KMS-11 (cell line): Measurements from ENCODE around the gene FADD.

Source experiments
- H2AFZ ChIP-seq: fragments of 200-600 bp; sonication (generic); 2 replicates; pipeline ENCODE4 v1.6.1; 2016; ENCODE audit warnings: antibody characterized with exemption, mixed run types, low read depth
- H3K27ac ChIP-seq: fragments of 200-600 bp; sonication (generic); 2 replicates; pipeline ENCODE4 v1.6.1; 2016; ENCODE audit warnings: mild to moderate bottlenecking, mixed run types
- H3K27me3 ChIP-seq: fragments of 200-600 bp; sonication (generic); 2 replicates; pipeline ENCODE4 v1.6.1; 2017; ENCODE audit warnings: mild to moderate bottlenecking, low read depth, mixed run types, moderate library complexity; ENCODE audit not compliant: insufficient read depth
- H3K36me3 ChIP-seq: fragments of 200-600 bp; sonication (generic); 2 replicates; pipeline ENCODE4 v1.6.1; 2017; ENCODE audit warnings: mild to moderate bottlenecking, mixed run types; ENCODE audit not compliant: insufficient read depth
- H3K4me1 ChIP-seq: fragments of 200-600 bp; sonication (generic); 2 replicates; pipeline ENCODE4 v1.6.1; 2016; ENCODE audit warnings: mild to moderate bottlenecking, low read depth, mixed run types; ENCODE audit not compliant: poor library complexity, severe bottlenecking
- H3K4me2 ChIP-seq: fragments of 200-600 bp; sonication (generic); 2 replicates; pipeline ENCODE4 v1.7.0; 2016; ENCODE audit warnings: mild to moderate bottlenecking, mixed run types
- H3K4me3 ChIP-seq: fragments of 200-600 bp; sonication (generic); IDR thresholded peaks from 2 replicates; pipeline ENCODE4 v1.6.1; 2017; ENCODE audit warnings: low read depth, low read length, mixed read lengths; ENCODE audit not compliant: insufficient read depth
- H3K79me2 ChIP-seq: fragments of 200-600 bp; sonication (generic); 2 replicates; pipeline ENCODE4 v1.6.1; 2016; ENCODE audit warnings: low read depth, mixed run types; ENCODE audit not compliant: insufficient read depth
- H3K9ac ChIP-seq: fragments of 200-600 bp; sonication (generic); 2 replicates; pipeline ENCODE4 v1.6.1; 2016; ENCODE audit warnings: mild to moderate bottlenecking, mixed run types
- H4K20me1 ChIP-seq: fragments of 200-600 bp; sonication (generic); 2 replicates; pipeline ENCODE4 v1.6.1; 2016; ENCODE audit warnings: mild to moderate bottlenecking, mixed run types; ENCODE audit not compliant: insufficient read depth
- TF ChIP-seq, protein P1 (sequence below): fragments of 200-600 bp; sonication (generic); conservative IDR thresholded peaks from 2 replicates; pipeline ENCODE4 v1.6.1; 2017; ENCODE audit warnings: low read depth, mild to moderate bottlenecking, antibody characterized with exemption, low read length, moderate library complexity, mixed read lengths

The FADD gene

DNA sequence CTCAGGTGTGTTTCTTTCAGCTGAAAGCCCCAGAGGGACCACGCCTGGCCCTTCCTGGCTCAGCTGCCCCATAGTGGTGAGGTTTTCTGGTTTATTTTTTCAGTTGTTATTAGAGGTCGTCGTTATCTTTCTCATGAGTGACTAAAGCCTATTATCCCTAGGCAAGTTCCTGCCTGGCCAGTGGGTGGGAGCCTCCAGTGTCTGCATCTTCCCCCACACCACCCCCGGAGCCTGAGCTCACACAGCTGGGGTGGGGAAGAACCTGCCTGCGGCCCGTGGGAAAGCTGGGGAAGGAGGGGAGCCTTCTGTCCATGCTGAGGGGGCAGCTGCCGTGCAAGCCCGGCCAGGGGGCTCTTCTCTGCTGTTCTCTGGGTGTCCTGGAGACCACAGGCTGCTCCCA, 43.1 kb downstream of the FADD start:
- TF ChIP-seq, protein P1, sequence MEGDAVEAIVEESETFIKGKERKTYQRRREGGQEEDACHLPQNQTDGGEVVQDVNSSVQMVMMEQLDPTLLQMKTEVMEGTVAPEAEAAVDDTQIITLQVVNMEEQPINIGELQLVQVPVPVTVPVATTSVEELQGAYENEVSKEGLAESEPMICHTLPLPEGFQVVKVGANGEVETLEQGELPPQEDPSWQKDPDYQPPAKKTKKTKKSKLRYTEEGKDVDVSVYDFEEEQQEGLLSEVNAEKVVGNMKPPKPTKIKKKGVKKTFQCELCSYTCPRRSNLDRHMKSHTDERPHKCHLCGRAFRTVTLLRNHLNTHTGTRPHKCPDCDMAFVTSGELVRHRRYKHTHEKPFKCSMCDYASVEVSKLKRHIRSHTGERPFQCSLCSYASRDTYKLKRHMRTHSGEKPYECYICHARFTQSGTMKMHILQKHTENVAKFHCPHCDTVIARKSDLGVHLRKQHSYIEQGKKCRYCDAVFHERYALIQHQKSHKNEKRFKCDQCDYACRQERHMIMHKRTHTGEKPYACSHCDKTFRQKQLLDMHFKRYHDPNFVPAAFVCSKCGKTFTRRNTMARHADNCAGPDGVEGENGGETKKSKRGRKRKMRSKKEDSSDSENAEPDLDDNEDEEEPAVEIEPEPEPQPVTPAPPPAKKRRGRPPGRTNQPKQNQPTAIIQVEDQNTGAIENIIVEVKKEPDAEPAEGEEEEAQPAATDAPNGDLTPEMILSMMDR, result no peak
- Histone ChIP-seq H3K4me1 (no peaks in the 10 kb centered on the region), H4K20me1 (no peaks in the 10 kb centered on the region)

DNA sequence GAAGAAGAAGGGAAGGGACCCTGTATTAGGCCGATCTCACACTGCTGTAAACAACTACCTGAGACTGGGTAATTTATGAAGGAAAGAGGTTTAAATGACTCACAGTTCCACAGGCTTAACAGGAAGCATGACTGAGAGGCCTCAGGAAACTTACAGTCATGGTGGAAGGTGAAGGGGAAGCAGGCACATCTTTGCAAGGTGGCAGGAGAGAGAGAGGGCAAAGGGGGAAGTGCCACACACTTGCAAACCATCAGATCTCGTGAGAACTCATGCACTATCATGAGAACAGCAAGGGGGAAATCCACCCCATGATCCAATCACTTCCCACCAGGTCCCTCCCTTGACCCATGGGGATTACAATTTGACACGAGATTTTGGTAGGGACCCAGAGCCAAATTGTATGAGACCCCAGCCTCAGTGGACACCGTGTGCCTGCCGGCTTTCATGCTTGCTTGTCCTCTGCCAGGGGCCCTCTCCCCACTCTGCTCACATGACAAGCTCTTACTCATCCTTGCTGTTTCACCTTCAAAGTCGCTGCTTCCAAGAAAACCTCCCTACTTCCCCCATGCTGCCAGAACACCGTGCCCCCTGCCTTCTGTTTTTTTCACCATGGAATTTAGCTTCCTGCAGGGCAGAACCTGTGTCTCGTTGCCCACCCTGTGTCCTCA, 44.1 kb downstream of the FADD start:
- Histone ChIP-seq H3K27ac (no peak overlapping the region), H3K4me1 (no peaks in the 10 kb centered on the region), H3K9ac (no peak overlapping the region), H3K27me3 (no peaks in the 10 kb centered on the region; the same call in 1 of the 2 replicates), H3K4me2 (no peak overlapping the region), H3K79me2 (no peaks in the 10 kb centered on the region), H3K36me3 (no peaks in the 10 kb centered on the region), H2AFZ (no peak overlapping the region), H3K4me3 (no peak overlapping the region), H4K20me1 (no peaks in the 10 kb centered on the region)
- TF ChIP-seq, protein P1, result no peak

More for the DNA sequence above, 43.1 kb downstream of the FADD start:
- H3K27me3 ChIP-seq, result no peaks in the 10 kb centered on the region; the same call in 1 of the 2 replicates
- H3K27ac ChIP-seq, result no peak overlapping the region
- no peak overlapping the region for H2AFZ ChIP-seq
- H3K4me3 ChIP-seq, result no peak overlapping the region
- no peak overlapping the region for H3K4me2 ChIP-seq
- no peak overlapping the region for H3K9ac ChIP-seq
- H3K79me2 ChIP-seq, result no peaks in the 10 kb centered on the region
- no peaks in the 10 kb centered on the region for H3K36me3 ChIP-seq

DNA sequence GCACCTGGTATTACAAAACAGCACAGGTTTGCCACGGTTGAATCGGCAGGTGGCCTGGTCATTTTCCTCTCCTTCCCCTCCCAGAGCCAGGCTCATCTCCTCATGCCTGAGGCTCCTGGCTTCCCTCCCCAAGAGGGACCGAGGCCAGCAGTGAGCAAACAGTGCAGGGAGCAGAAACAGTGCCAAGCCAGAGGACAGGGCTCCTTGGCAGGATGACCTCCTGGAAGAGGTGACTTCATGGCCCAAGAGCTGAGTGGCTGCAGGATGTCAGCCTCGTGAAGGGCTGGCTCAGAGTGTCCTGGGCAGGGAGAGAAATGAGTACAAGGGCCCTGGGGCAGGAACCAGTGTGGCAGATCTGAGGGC, 44.6 kb downstream of the FADD start:
- no peak overlapping the region for H3K4me2 ChIP-seq
- no peak overlapping the region for H3K27ac ChIP-seq
- no peaks in the 10 kb centered on the region for H3K36me3 ChIP-seq
- H3K79me2 ChIP-seq, result no peaks in the 10 kb centered on the region
- H3K27me3 ChIP-seq, result no peaks in the 10 kb centered on the region; the same call in 1 of the 2 replicates
- H3K4me3 ChIP-seq, result no peak overlapping the region
- no peak overlapping the region for H2AFZ ChIP-seq
- TF ChIP-seq, protein P1, result no peak
- no peaks in the 10 kb centered on the region for H3K4me1 ChIP-seq
- H4K20me1 ChIP-seq, result no peaks in the 10 kb centered on the region
- H3K9ac ChIP-seq, result no peak overlapping the region

DNA sequence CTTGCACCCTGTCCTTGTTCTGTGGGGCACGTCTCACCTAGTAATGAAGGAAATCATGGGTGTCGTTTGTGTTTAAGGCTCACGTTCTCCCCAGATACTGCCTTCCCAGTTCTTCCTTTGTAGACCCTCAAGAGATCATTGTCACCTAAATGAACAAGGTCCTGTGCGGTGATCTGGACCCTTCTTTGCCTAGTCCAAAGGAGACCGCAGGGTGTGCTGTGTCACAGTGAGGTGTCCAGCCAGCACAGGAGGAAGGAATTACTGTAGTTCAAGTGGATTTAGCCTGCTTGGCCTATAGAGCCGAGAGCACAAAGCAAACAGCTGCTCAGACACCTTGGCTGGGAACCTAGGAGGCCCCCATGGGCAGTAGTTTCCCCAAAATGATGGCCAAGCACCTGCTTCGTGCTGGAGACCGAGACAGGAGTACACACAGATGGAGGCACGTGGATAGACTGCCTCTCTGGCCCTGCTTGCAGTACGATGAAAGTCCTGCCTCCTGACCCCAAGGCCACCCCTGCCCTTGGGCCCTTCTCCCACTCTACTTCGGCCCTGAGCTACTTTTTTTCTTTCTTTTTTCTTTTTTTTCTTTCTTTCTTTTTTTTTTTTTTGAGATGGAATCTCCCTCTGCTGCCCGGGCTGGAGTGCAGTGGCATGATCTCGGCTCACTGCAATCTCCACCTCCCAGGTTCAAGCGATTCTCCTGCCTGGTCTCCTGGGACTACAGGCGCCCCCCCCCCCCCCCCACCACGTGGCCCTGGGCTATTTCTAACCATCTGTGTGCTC, 48.0 kb downstream of the FADD start:
- H4K20me1 ChIP-seq, result no peaks in the 10 kb centered on the region
- H3K36me3 ChIP-seq, result no peaks in the 10 kb centered on the region
- no peak overlapping the region for H2AFZ ChIP-seq
- no peaks in the 10 kb centered on the region for H3K4me1 ChIP-seq
- TF ChIP-seq, protein P1, result no peak
- no peak overlapping the region for H3K27ac ChIP-seq
- H3K4me2 ChIP-seq, result no peak overlapping the region
- no peaks in the 10 kb centered on the region for H3K79me2 ChIP-seq
- H3K4me3 ChIP-seq, result no peak overlapping the region
- no peak overlapping the region for H3K9ac ChIP-seq
- H3K27me3 ChIP-seq, result no peaks in the 10 kb centered on the region; the same call in 1 of the 2 replicates
